Hematopoietic multipotent progenitor cell treated with erythropoietin and hydrocortisone succinate and interleukin-3 and kit ligand, for 15 days (in vitro differentiated cells): ENCODE results near the gene SPAG7.
"Not testable (repeated sequence)": the region's sequence is repeated elsewhere in the genome, so short reads cannot be mapped to it uniquely, and the experiment has no call there.

Experiments
- DNase-seq: peaks from one replicate; pipeline ENCODE4 v3.0.0-alpha.2; 2015; ENCODE audit warnings: low spot score

Gene SPAG7

GRCh38 chr17:4938069-4938491 is 29.5 kb downstream of the SPAG7 start:
- no peak for DNase-seq

GRCh38 chr17:4937553-4937952 is 30.1 kb downstream of the SPAG7 start:
- DNase-seq, result no peak

GRCh38 chr17:4936436-4936835 is 31.2 kb downstream of the SPAG7 start:
- DNase-seq, result no peak

GRCh38 chr17:4935650-4936049 is 32.0 kb downstream of the SPAG7 start:
- DNase-seq, result no peak

GRCh38 chr17:4934173-4934979 is 33.2 kb downstream of the SPAG7 start:
- DNase-seq, result no peak

GRCh38 chr17:4933646-4934045 is 34.0 kb downstream of the SPAG7 start:
- no peak for DNase-seq

GRCh38 chr17:4932756-4933155 is 34.9 kb downstream of the SPAG7 start:
- no peak for DNase-seq

GRCh38 chr17:4931963-4932362 is 35.7 kb downstream of the SPAG7 start, which contains the start of gene GP1BA:
TSS of gene GP1BA (plus strand) at chr17:4932277. CDS start at chr17:4932605, 328 bp downstream.
- DNase-seq, result no peak

- DNase-seq, result no peak
These were observed 38.7 kb downstream of the SPAG7 start for GRCh38 chr17:4928881-4929280.

- not testable (repeated sequence) for DNase-seq
These were observed 40.9 kb downstream of the SPAG7 start for GRCh38 chr17:4926577-4927335.

- no peak for DNase-seq
These were observed 46.3 kb downstream of the SPAG7 start for GRCh38 chr17:4921320-4921719.

- DNase-seq, result no peak
These were observed 47.1 kb downstream of the SPAG7 start for GRCh38 chr17:4920351-4921048.

- no peak for DNase-seq
These were observed 48.0 kb downstream of the SPAG7 start for GRCh38 chr17:4919511-4920047.

GRCh38 chr17:4914551-4914950 is 53.1 kb downstream of the SPAG7 start:
- DNase-seq, result not testable (repeated sequence)

GRCh38 chr17:4913994-4914393 is 53.6 kb downstream of the SPAG7 start:
- no peak for DNase-seq
